HG03460 (cell line): Measurements from ENCODE around the gene RPP25.
"Not testable (repeated sequence)": the region's sequence is repeated elsewhere in the genome, so short reads cannot be mapped to it uniquely, and the experiment has no call there.

Experiments used
- ATAC-seq: cut with Tn5 transposase; IDR thresholded peaks from one replicate; pipeline ENCODE4 v1.9.1; 2021; ENCODE audit not compliant: unreplicated experiment

The RPP25 gene

DNA sequence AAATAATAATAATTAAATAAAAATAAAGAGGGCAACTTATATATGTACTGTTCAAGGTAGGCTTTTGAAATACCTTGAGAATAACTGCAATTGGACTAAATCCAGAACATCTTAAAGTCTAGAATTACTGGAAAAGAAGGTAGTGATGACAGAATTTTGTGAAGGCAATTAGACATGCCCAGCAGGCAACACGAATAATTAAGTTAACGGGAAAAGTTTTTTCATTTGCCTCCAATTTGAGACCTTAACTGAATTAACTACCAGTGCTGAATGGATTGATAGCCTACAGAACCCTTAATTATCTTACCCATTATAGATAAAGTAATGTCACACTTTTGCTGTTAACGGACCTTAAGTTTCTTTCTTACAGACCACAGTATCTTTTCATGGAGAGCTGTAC is 32.0 kb downstream of the RPP25 start:
- ATAC-seq = no peak

DNA sequence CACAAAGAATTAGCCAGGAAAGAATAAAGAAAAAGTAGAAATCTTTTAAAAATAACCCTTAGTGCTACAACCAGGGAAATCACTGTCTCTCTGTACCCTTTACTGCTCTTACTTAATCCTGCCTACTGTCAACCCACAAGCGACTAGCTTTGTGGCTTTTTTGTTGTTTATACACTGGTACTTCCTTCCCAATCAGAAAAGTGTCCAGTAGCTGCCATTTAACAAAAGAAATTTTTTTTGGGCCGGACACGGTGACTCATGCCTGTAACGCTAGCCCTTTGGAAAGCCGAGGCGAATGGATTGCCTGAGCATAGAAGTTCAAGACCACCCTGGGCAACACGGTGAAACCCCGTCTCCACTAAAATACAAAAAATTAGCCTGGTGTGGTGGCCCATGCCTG is 36.1 kb downstream of the RPP25 start:
- no peak for ATAC-seq

- ATAC-seq = no peak
Measured at GRCh38 chr15:74917676-74918075, 38.9 kb downstream of the RPP25 start.

DNA sequence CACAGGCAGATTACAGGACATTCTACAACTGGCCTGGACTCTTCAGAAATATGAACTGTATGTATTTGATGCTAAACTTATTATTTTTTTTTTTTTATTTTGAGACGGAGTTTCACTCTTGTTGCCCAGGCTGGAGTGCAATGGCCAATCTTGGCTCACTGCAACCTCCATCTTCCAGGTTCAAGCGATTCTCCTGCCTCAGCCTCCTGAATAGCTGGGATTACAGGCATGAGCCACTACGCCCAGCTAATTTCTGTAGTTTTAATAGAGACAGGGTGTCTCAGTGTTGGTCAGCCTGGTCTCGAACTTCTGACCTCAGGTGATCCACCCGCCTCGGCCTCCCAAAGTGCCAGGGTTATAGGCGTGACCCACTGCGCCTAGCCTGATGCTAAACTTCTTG is 42.8 kb downstream of the RPP25 start:
- not testable (repeated sequence) for ATAC-seq

DNA sequence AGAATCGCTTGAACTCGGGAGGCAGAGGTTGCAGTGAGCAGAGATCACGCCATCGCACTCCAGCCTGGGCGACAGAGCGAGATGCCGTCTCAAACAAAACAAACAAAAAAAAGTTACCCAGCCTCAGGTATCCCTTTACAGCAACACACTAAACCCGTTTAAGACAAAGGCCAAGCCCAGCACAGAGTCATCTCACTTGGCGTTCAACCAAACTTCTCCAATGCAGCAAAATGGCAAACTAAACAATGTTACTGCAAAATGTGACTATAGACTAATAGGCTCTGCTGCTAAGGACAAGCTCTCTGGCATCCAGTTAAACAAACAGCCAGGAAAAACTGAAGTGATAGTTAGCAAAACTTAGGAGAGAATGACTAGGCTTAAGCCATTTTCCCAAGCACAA is 43.5 kb downstream of the RPP25 start:
- no peak for ATAC-seq

DNA sequence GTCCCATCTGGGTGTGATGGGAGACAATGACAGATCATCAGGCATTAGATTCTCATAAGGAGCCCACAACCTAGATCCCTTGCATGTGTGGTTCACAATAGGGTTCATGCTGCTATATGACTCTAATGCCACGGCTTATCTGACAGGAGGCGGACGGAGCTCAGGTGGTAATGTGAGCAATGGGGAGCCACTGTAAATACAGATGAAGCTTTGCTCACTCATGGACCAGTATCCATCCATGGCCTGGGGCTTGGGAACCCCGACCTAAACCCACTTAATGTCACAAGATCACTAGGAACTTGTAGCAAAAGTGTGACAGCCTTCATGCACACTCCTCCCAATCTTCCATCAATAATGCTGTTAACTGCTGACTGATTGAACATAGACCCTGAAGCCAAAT is 47.9 kb downstream of the RPP25 start:
- no peak for ATAC-seq

- no peak for ATAC-seq
Measured at GRCh38 chr15:74907163-74907870, 49.3 kb downstream of the RPP25 start.

- ATAC-seq = peak; percentile 87
Measured at GRCh38 chr15:74906450-74907162, 50.0 kb downstream of the RPP25 start, which contains the start of gene FAM219B. TSS of gene FAM219B (minus strand) at chr15:74906851. CDS start at chr15:74906800, 51 bp downstream.

GRCh38 chr15:74906067-74906449 is 50.5 kb downstream of the RPP25 start:
- ATAC-seq = peak; percentile 32
